H9 (cell line): ENCODE data around the gene HOXB8. TPM values are rescaled to one million over a fixed set of nuclear protein-coding genes. Genes with fewer than 3 reads are reported as not detected.

Experiments used
- DNase-seq: peaks from one replicate; pipeline ENCODE4 v3.0.0-alpha.2; 2017
- H2AFZ ChIP-seq: one replicate; pipeline ENCODE4 v1.6.1; 2013; ENCODE audit warnings: mild to moderate bottlenecking, low read length, control low read depth, moderate library complexity
- H2AK5ac ChIP-seq: 2 replicates; pipeline ENCODE4 v1.6.1; 2013; ENCODE audit warnings: low read length, control low read depth, mixed read lengths; ENCODE audit not compliant: insufficient read length
- H2BK120ac ChIP-seq: one replicate; pipeline ENCODE4 v1.6.1; 2013; ENCODE audit warnings: low read depth, mild to moderate bottlenecking, low read length, control low read depth, inconsistent platforms; ENCODE audit not compliant: poor library complexity, severe bottlenecking
- H2BK12ac ChIP-seq: 2 replicates; pipeline ENCODE4 v1.6.1; 2013; ENCODE audit warnings: low read length, control low read depth, mixed read lengths, low read depth; ENCODE audit not compliant: insufficient read length
- H2BK15ac ChIP-seq: 2 replicates; pipeline ENCODE4 v1.6.1; 2013; ENCODE audit warnings: low read depth, low read length, control low read depth
- H2BK20ac ChIP-seq: one replicate; pipeline ENCODE4 v1.6.1; 2013; ENCODE audit warnings: low read depth, mild to moderate bottlenecking, low read length, control low read depth, inconsistent platforms; ENCODE audit not compliant: poor library complexity, severe bottlenecking
- H2BK5ac ChIP-seq: 2 replicates; pipeline ENCODE4 v1.6.1; 2013; ENCODE audit warnings: low read length, control low read depth, mixed read lengths; ENCODE audit not compliant: insufficient read length
- H3K14ac ChIP-seq: 2 replicates; pipeline ENCODE4 v1.6.1; 2013; ENCODE audit warnings: low read length, control low read depth; ENCODE audit not compliant: insufficient read depth
- H3K18ac ChIP-seq: 2 replicates; pipeline ENCODE4 v1.6.1; 2013; ENCODE audit warnings: low read depth, mild to moderate bottlenecking, mixed read lengths, low read length, control low read depth; ENCODE audit not compliant: insufficient read length
- H3K23ac ChIP-seq: 2 replicates; pipeline ENCODE4 v1.6.1; 2013; ENCODE audit warnings: low read length, control low read depth, mixed read lengths, low read depth; ENCODE audit not compliant: insufficient read length
- H3K23me2 ChIP-seq: 2 replicates; pipeline ENCODE4 v1.6.1; 2013; ENCODE audit warnings: low read depth, mild to moderate bottlenecking, mixed read lengths, low read length, control low read depth; ENCODE audit not compliant: insufficient read length, poor library complexity, severe bottlenecking
- H3K27ac ChIP-seq: 2 replicates; pipeline ENCODE4 v1.5.1; 2013; ENCODE audit warnings: low read length, control low read depth, mixed read lengths, low read depth; ENCODE audit not compliant: insufficient read length
- H3K27me3 ChIP-seq: 2 replicates; pipeline ENCODE4 v1.6.1; 2013; ENCODE audit warnings: low read length, control low read depth, inconsistent platforms; ENCODE audit not compliant: insufficient read depth
- H3K4ac ChIP-seq: 2 replicates; pipeline ENCODE4 v1.6.1; 2013; ENCODE audit warnings: low read depth, mild to moderate bottlenecking, control low read depth, inconsistent platforms, low read length, moderate library complexity
- H3K4me1 ChIP-seq: 2 replicates; pipeline ENCODE4 v1.6.1; 2013; ENCODE audit warnings: low read length, control low read depth, inconsistent platforms; ENCODE audit not compliant: insufficient read depth
- H3K4me2 ChIP-seq: 2 replicates; pipeline ENCODE4 v1.6.1; 2013; ENCODE audit warnings: low read length, control low read depth, mixed read lengths; ENCODE audit not compliant: insufficient read length, insufficient read depth
- H3K56ac ChIP-seq: 2 replicates; pipeline ENCODE4 v1.6.1; 2013; ENCODE audit warnings: low read depth, mild to moderate bottlenecking, mixed read lengths, low read length, control low read depth; ENCODE audit not compliant: insufficient read length
- H3K79me1 ChIP-seq: 2 replicates; pipeline ENCODE4 v1.6.1; 2013; ENCODE audit warnings: low read depth, mild to moderate bottlenecking, moderate library complexity, low read length, control low read depth, inconsistent platforms; ENCODE audit not compliant: insufficient read depth, poor library complexity, severe bottlenecking
- H3K79me2 ChIP-seq: 2 replicates; pipeline ENCODE4 v1.6.1; 2013; ENCODE audit warnings: low read length, control low read depth, inconsistent platforms; ENCODE audit not compliant: insufficient read depth
- H3K9ac ChIP-seq: 2 replicates; pipeline ENCODE4 v1.6.1; 2013; ENCODE audit warnings: low read length, control low read depth, mixed read lengths; ENCODE audit not compliant: insufficient read length; ENCODE audit errors: extremely low read depth
- H3K9me3 ChIP-seq: one replicate; pipeline ENCODE4 v1.6.1; 2013; ENCODE audit warnings: low read depth, low read length, inconsistent platforms; ENCODE audit not compliant: control insufficient read depth
- H3T11ph ChIP-seq: one replicate; pipeline ENCODE4 v1.6.1; 2013; ENCODE audit warnings: mild to moderate bottlenecking, low read length, control low read depth, inconsistent platforms
- H4K20me1 ChIP-seq: one replicate; pipeline ENCODE4 v1.6.1; 2013; ENCODE audit not compliant: control insufficient read depth, insufficient read length, insufficient read depth
- H4K5ac ChIP-seq: 2 replicates; pipeline ENCODE4 v1.6.1; 2013; ENCODE audit warnings: low read depth, mild to moderate bottlenecking, mixed read lengths, low read length, control low read depth; ENCODE audit not compliant: insufficient read length
- H4K8ac ChIP-seq: replicated peaks from 2 replicates; pipeline ENCODE4 v1.6.1; 2013; ENCODE audit warnings: low read length, control low read depth, mixed read lengths, low read depth; ENCODE audit not compliant: insufficient read length
- H4K91ac ChIP-seq: 2 replicates; pipeline ENCODE4 v1.6.1; 2013; ENCODE audit warnings: low read depth, mild to moderate bottlenecking, moderate library complexity, mixed read lengths, low read length, control low read depth; ENCODE audit not compliant: insufficient read length
- H3K27ac Mint-ChIP-seq, 3 experiments: 2 replicates in 2 of 3; 3 replicates in 1 of 3; pipeline ENCODE4 v1.8.0; 2020 to 2021; ENCODE audit warnings: mixed read lengths in 3 of 3, mild to moderate bottlenecking in 1 of 3, moderate library complexity in 1 of 3
- H3K27me3 Mint-ChIP-seq: 2 replicates; pipeline ENCODE4 v1.8.0; 2021; ENCODE audit warnings: low read depth, mild to moderate bottlenecking, moderate library complexity, mixed read lengths
- H3K36me3 Mint-ChIP-seq, 3 experiments: 2 replicates in 2 of 3; 3 replicates in 1 of 3; pipeline ENCODE4 v1.8.0; 2020 to 2021; ENCODE audit warnings: low read depth in 3 of 3, mixed read lengths in 3 of 3; ENCODE audit not compliant: insufficient read depth in 1 of 3
- H3K4me1 Mint-ChIP-seq, 2 experiments: 2 replicates each; pipeline ENCODE4 v1.8.0; 2020; ENCODE audit warnings: mixed read lengths in 2 of 2
- H3K4me3 Mint-ChIP-seq, 2 experiments: 2 replicates in 1 of 2; 3 replicates in 1 of 2; pipeline ENCODE4 v1.8.0; 2020 to 2021; ENCODE audit warnings: mild to moderate bottlenecking in 2 of 2, mixed read lengths in 2 of 2, moderate library complexity in 1 of 2
- H3K9me3 Mint-ChIP-seq, 2 experiments: 2 replicates in 1 of 2; 3 replicates in 1 of 2; pipeline ENCODE4 v1.8.0; 2020; ENCODE audit warnings: mild to moderate bottlenecking in 2 of 2, mixed read lengths in 2 of 2, moderate library complexity in 1 of 2
- CTCF ChIP-seq: fragments of 200-600 bp; sonication (generic); conservative IDR thresholded peaks from 3 replicates; pipeline ENCODE4 v1.8.0; 2021; ENCODE audit warnings: antibody characterized with exemption, mild to moderate bottlenecking
- total RNA-seq: library from RNA; stranded (reverse); gene quantifications from 2 replicates; pipeline ENCODE4 v1.2.1, GENCODE V29; 2021

HOXB8 gene
- total RNA-seq, 1 experiment from 2014 or later, result not detected

- Histone ChIP-seq H4K91ac (no peak overlapping the region), H3K27ac (no peak overlapping the region), H2BK120ac (no peak overlapping the region), H4K20me1 (no peaks in the 10 kb centered on the region), H2BK12ac (no peak overlapping the region), H3K79me1 (no peaks in the 10 kb centered on the region), H3K9ac (no peak overlapping the region), H3K9me3 (no peaks in the 10 kb centered on the region), H3K14ac (no peak overlapping the region), H2BK5ac (no peak overlapping the region), H3T11ph (no peak overlapping the region), H3K4me2 (no peak overlapping the region), H4K5ac (no peak overlapping the region), H3K4ac (no peak overlapping the region), H2AK5ac (no peak overlapping the region), H3K4me1 (no peaks in the 10 kb centered on the region), H3K18ac (no peak overlapping the region), H3K56ac (no peak overlapping the region), H3K79me2 (no peaks in the 10 kb centered on the region), H2BK15ac (no peak overlapping the region), H3K27me3 (peaks cover 98% of the 10 kb centered on the region), H2BK20ac (no peak overlapping the region), H3K23me2 (peaks cover 8% of the 10 kb centered on the region), H2AFZ (no peak overlapping the region), H4K8ac (no peak overlapping the region), H3K23ac (no peak overlapping the region)
- DNase-seq, result no peak
- Mint-ChIP-seq H3K27ac (no peak overlapping the region), H3K4me3 (no peak overlapping the region), H3K27me3 (peaks cover 100% of the 10 kb centered on the region), H3K4me1 (peaks cover 14 to 21% of the 10 kb centered on the region in 2 experiments), H3K36me3 (no peaks in the 10 kb centered on the region; a peak in 1 of 7 replicates), H3K9me3 (peaks cover 3 to 15% of the 10 kb centered on the region in 2 experiments; a peak in 3 of 5 replicates)
- no peak for TF ChIP-seq CTCF
Measured at GRCh38 chr17:48643697-48644012, 28.6 kb upstream of the HOXB8 start.
